BE2C (cell line): ENCODE data around the gene CHTF8.
"Not testable (repeated sequence)": the region's sequence is repeated elsewhere in the genome, so short reads cannot be mapped to it uniquely, and the experiment has no call there.

Source experiments
- DNase-seq: peaks from one replicate; pipeline ENCODE4 v3.0.0-alpha.2; 2020
- H3K27me3 ChIP-seq: fragments of 250-450 bp; sonication (Bioruptor Pico); 2 replicates; pipeline ENCODE4 v1.5.1; 2020; ENCODE audit warnings: mild to moderate bottlenecking
- H3K36me3 ChIP-seq: fragments of 250-450 bp; sonication (Bioruptor Pico); 2 replicates; pipeline ENCODE4 v1.5.1; 2020; ENCODE audit warnings: mild to moderate bottlenecking
- H3K4me1 ChIP-seq: fragments of 250-450 bp; sonication (Bioruptor Pico); 2 replicates; pipeline ENCODE4 v1.5.1; 2020
- H3K4me3 ChIP-seq: 2 replicates; pipeline ENCODE4 v1.5.1; 2011; ENCODE audit warnings: low read depth, low read length
- H3K9me3 ChIP-seq: fragments of 250-450 bp; sonication (Bioruptor Pico); 2 replicates; pipeline ENCODE4 v1.5.1; 2020
- CTCF ChIP-seq: IDR thresholded peaks from 2 replicates; pipeline ENCODE4 v1.5.1; 2012; ENCODE audit warnings: mild to moderate bottlenecking, low read depth, low read length

CHTF8 gene

GRCh38 chr16:69160192-69160591 is 27.8 kb upstream of the CHTF8 start:
- no peak for TF ChIP-seq CTCF
- no peaks in the 10 kb centered on the region for H3K27me3 ChIP-seq
- H3K4me3 ChIP-seq, result no peak overlapping the region
- H3K36me3 ChIP-seq, result peaks cover 82% of the 10 kb centered on the region
- H3K4me1 ChIP-seq, result no peaks in the 10 kb centered on the region
- DNase-seq, result no peak
- no peaks in the 10 kb centered on the region for H3K9me3 ChIP-seq

- Histone ChIP-seq H3K4me3 (no peak overlapping the region), H3K36me3 (peaks cover 91% of the 10 kb centered on the region)
Measured at GRCh38 chr16:69157196-69157595, 24.8 kb upstream of the CHTF8 start.

GRCh38 chr16:69150146-69150865 is 17.9 kb upstream of the CHTF8 start:
- H3K9me3 ChIP-seq, result no peaks in the 10 kb centered on the region
- peak; percentile 72 for DNase-seq
- H3K4me1 ChIP-seq, result no peaks in the 10 kb centered on the region
- TF ChIP-seq CTCF, result peak; percentile 89
- H3K27me3 ChIP-seq, result no peaks in the 10 kb centered on the region
- no peak overlapping the region for H3K4me3 ChIP-seq
- H3K36me3 ChIP-seq, result peaks cover 79% of the 10 kb centered on the region

More at GRCh38 chr16:69157196-69157595, 24.8 kb upstream of the CHTF8 start:
- TF ChIP-seq CTCF, result no peak
- Histone ChIP-seq H3K4me1 (no peaks in the 10 kb centered on the region), H3K9me3 (no peaks in the 10 kb centered on the region), H3K27me3 (no peaks in the 10 kb centered on the region)
- DNase-seq, result no peak

GRCh38 chr16:69149621-69150020 is 17.2 kb upstream of the CHTF8 start:
- H3K27me3 ChIP-seq, DNase-seq, H3K4me1 ChIP-seq, H3K4me3 ChIP-seq, H3K9me3 ChIP-seq: not testable (repeated sequence)
- peaks cover 79% of the 10 kb centered on the region for H3K36me3 ChIP-seq

GRCh38 chr16:69145658-69146057 is 13.3 kb upstream of the CHTF8 start:
- Histone ChIP-seq H3K4me3 (no peak overlapping the region), H3K27me3 (no peaks in the 10 kb centered on the region), H3K9me3 (no peaks in the 10 kb centered on the region), H3K4me1 (no peaks in the 10 kb centered on the region), H3K36me3 (peaks cover 77% of the 10 kb centered on the region)
- no peak for TF ChIP-seq CTCF
- DNase-seq, result peak; percentile 27

- no peaks in the 10 kb centered on the region for H3K4me1 ChIP-seq
- no peaks in the 10 kb centered on the region for H3K27me3 ChIP-seq
- H3K9me3 ChIP-seq, result no peaks in the 10 kb centered on the region
- H3K36me3 ChIP-seq, result peaks cover 81% of the 10 kb centered on the region
- DNase-seq, result peak; percentile 37
- H3K4me3 ChIP-seq, result no peak overlapping the region
- peak; percentile 34 for TF ChIP-seq CTCF
Measured at GRCh38 chr16:69143116-69143515, 10.7 kb upstream of the CHTF8 start.
